Neural progenitor cell (in vitro differentiated cells): ENCODE results near the gene SYTL2. TPM values are rescaled to one million over a fixed set of nuclear protein-coding genes. Genes with fewer than 3 reads are reported as not detected.
A peak's percentile ranks its signal among the peaks of the same experiment; 100 is the strongest.

Experiments
- DNase-seq: peaks from one replicate; pipeline ENCODE4 v3.0.0-alpha.2; 2016; ENCODE audit warnings: low spot score
- H2AFZ ChIP-seq: fragments of 200-600 bp; sonication (generic); replicated peaks from 2 replicates; pipeline ENCODE4 v1.6.1; 2016; ENCODE audit warnings: antibody characterized with exemption
- H3F3A ChIP-seq: fragments of 200-600 bp; sonication (generic); 2 replicates; pipeline ENCODE4 v1.6.1; 2016; ENCODE audit warnings: antibody characterized with exemption, low read depth
- H3K27ac ChIP-seq: fragments of 200-600 bp; sonication (generic); 2 replicates; pipeline ENCODE4 v1.5.1; 2016; ENCODE audit warnings: mild to moderate bottlenecking
- H3K27me3 ChIP-seq: fragments of 200-600 bp; sonication (generic); 2 replicates; pipeline ENCODE4 v1.6.1; 2016; ENCODE audit warnings: mild to moderate bottlenecking, moderate library complexity
- H3K36me3 ChIP-seq: fragments of 200-600 bp; sonication (generic); 2 replicates; pipeline ENCODE4 v1.5.1; 2016
- H3K4me1 ChIP-seq: fragments of 200-600 bp; sonication (generic); 2 replicates; pipeline ENCODE4 v1.6.1; 2016; ENCODE audit warnings: mixed run types
- H3K4me2 ChIP-seq: fragments of 200-600 bp; sonication (generic); 2 replicates; pipeline ENCODE4 v1.6.1; 2016
- H3K4me3 ChIP-seq: fragments of 200-600 bp; sonication (generic); 2 replicates; pipeline ENCODE4 v1.5.1; 2016
- H3K79me2 ChIP-seq: fragments of 200-600 bp; sonication (generic); 2 replicates; pipeline ENCODE4 v1.6.1; 2016; ENCODE audit warnings: low read depth
- H3K9ac ChIP-seq: fragments of 200-600 bp; sonication (generic); 2 replicates; pipeline ENCODE4 v1.6.1; 2016
- H3K9me3 ChIP-seq: fragments of 200-600 bp; sonication (generic); 2 replicates; pipeline ENCODE4 v1.5.1; 2016; ENCODE audit warnings: low read depth
- H4K20me1 ChIP-seq: fragments of 200-600 bp; sonication (generic); 2 replicates; pipeline ENCODE4 v1.6.1; 2016; ENCODE audit warnings: low read depth
- H3K27ac Mint-ChIP-seq: 3 replicates; pipeline ENCODE4 v1.8.0; 2021; ENCODE audit warnings: mixed read lengths
- H3K27me3 Mint-ChIP-seq: 2 replicates; pipeline ENCODE4 v1.8.0; 2022; ENCODE audit warnings: low read depth, mild to moderate bottlenecking, inconsistent platforms, moderate library complexity, mixed read lengths; ENCODE audit not compliant: insufficient read depth
- H3K36me3 Mint-ChIP-seq: 3 replicates; pipeline ENCODE4 v1.8.0; 2021; ENCODE audit warnings: mixed read lengths
- H3K4me1 Mint-ChIP-seq: 3 replicates; pipeline ENCODE4 v1.8.0; 2021; ENCODE audit warnings: mixed read lengths
- H3K4me3 Mint-ChIP-seq: 3 replicates; pipeline ENCODE4 v1.8.0; 2021; ENCODE audit warnings: mild to moderate bottlenecking, moderate library complexity, mixed read lengths
- H3K9me3 Mint-ChIP-seq: 3 replicates; pipeline ENCODE4 v1.8.0; 2020; ENCODE audit warnings: mixed read lengths
- CTCF ChIP-seq: fragments of 200-600 bp; sonication (generic); IDR thresholded peaks from 2 replicates; pipeline ENCODE4 v1.5.1; 2017; ENCODE audit warnings: antibody characterized with exemption, mild to moderate bottlenecking
- EZH2 ChIP-seq: fragments of 200-600 bp; sonication (generic); IDR thresholded peaks from 2 replicates; pipeline ENCODE4 v1.6.1; 2017; ENCODE audit warnings: antibody characterized with exemption, mild to moderate bottlenecking, moderate library complexity
- EZH2phosphoT487 ChIP-seq: fragments of 200-600 bp; sonication (generic); IDR thresholded peaks from 2 replicates; pipeline ENCODE4 v1.6.1; 2017; ENCODE audit warnings: antibody characterized with exemption
- total RNA-seq: library from RNA; depleted of rRNA; stranded (reverse); fragments of >200 nt; gene quantifications from 2 replicates; pipeline ENCODE4 v1.2.3, GENCODE V29; 2015; ENCODE audit warnings: low replicate concordance

Gene SYTL2
- total RNA-seq, 1 donor from 2014 or later, result 34.1 TPM

- no peak overlapping the region for H3K27ac ChIP-seq
Measured at GRCh38 chr11:85828640-85828978, 17.7 kb upstream of the SYTL2 start.

GRCh38 chr11:85827748-85828639 lies 17.1 kb upstream of the SYTL2 start:
- H3K27ac Mint-ChIP-seq, result no peak overlapping the region
- H3K4me2 ChIP-seq, result no peak overlapping the region
- H3K9ac ChIP-seq, result no peak overlapping the region
- TF ChIP-seq EZH2phosphoT487, result no peak
- TF ChIP-seq EZH2, result no peak
- TF ChIP-seq CTCF, result no peak
- no peak for DNase-seq
- no peaks in the 10 kb centered on the region for H3K4me1 ChIP-seq
- peaks cover 2% of the 10 kb centered on the region for H3K27me3 Mint-ChIP-seq
- H3K36me3 Mint-ChIP-seq, result no peaks in the 10 kb centered on the region
- no peak overlapping the region for H3K4me3 ChIP-seq
- H3K36me3 ChIP-seq, result no peaks in the 10 kb centered on the region
- H4K20me1 ChIP-seq, result no peaks in the 10 kb centered on the region
- H3K27me3 ChIP-seq, result no peaks in the 10 kb centered on the region
- H2AFZ ChIP-seq, result no peak overlapping the region
- no peaks in the 10 kb centered on the region for H3K9me3 Mint-ChIP-seq
- H3K27ac ChIP-seq, result no peak overlapping the region
- H3K4me1 Mint-ChIP-seq, result peaks cover 4% of the 10 kb centered on the region
- H3K9me3 ChIP-seq, result no peaks in the 10 kb centered on the region
- no peaks in the 10 kb centered on the region for H3K79me2 ChIP-seq
- no peak overlapping the region for H3K4me3 Mint-ChIP-seq
- no peaks in the 10 kb centered on the region for H3F3A ChIP-seq

More at GRCh38 chr11:85828640-85828978, 17.7 kb upstream of the SYTL2 start:
- no peaks in the 10 kb centered on the region for H3K9me3 Mint-ChIP-seq
- no peak overlapping the region for H3K9ac ChIP-seq
- peaks cover 4% of the 10 kb centered on the region for H3K4me1 Mint-ChIP-seq
- H3K27ac Mint-ChIP-seq, result no peak overlapping the region
- H3K4me1 ChIP-seq, result no peaks in the 10 kb centered on the region
- H3K4me2 ChIP-seq, result no peak overlapping the region
- no peak overlapping the region for H3K4me3 Mint-ChIP-seq
- no peak overlapping the region for H3K4me3 ChIP-seq
- no peaks in the 10 kb centered on the region for H3K9me3 ChIP-seq
- H3K79me2 ChIP-seq, result no peaks in the 10 kb centered on the region
- H3K27me3 Mint-ChIP-seq, result peaks cover 2% of the 10 kb centered on the region
- H3K36me3 ChIP-seq, result no peaks in the 10 kb centered on the region
- H4K20me1 ChIP-seq, result no peaks in the 10 kb centered on the region
- H2AFZ ChIP-seq, result no peak overlapping the region
- TF ChIP-seq EZH2phosphoT487, result no peak
- TF ChIP-seq CTCF, result no peak
- no peak for TF ChIP-seq EZH2
- no peak for DNase-seq
- H3K36me3 Mint-ChIP-seq, result no peaks in the 10 kb centered on the region
- no peaks in the 10 kb centered on the region for H3F3A ChIP-seq
- no peaks in the 10 kb centered on the region for H3K27me3 ChIP-seq

GRCh38 chr11:85826116-85826855 lies 15.3 kb upstream of the SYTL2 start:
- Mint-ChIP-seq H3K27ac (no peak overlapping the region), H3K36me3 (no peaks in the 10 kb centered on the region), H3K4me3 (no peak overlapping the region), H3K4me1 (peaks cover 4% of the 10 kb centered on the region), H3K27me3 (peaks cover 2% of the 10 kb centered on the region), H3K9me3 (no peaks in the 10 kb centered on the region)
- H3K4me1 ChIP-seq, result no peaks in the 10 kb centered on the region
- DNase-seq, result peak; percentile 60
- H2AFZ ChIP-seq, result no peak overlapping the region
- no peaks in the 10 kb centered on the region for H4K20me1 ChIP-seq
- H3K79me2 ChIP-seq, result no peaks in the 10 kb centered on the region
- H3F3A ChIP-seq, result no peaks in the 10 kb centered on the region
- no peaks in the 10 kb centered on the region for H3K9me3 ChIP-seq
- H3K36me3 ChIP-seq, result no peaks in the 10 kb centered on the region
- no peak overlapping the region for H3K4me3 ChIP-seq
- no peak overlapping the region for H3K27ac ChIP-seq
- H3K9ac ChIP-seq, result no peak overlapping the region
- no peaks in the 10 kb centered on the region for H3K27me3 ChIP-seq
- H3K4me2 ChIP-seq, result no peak overlapping the region
- TF ChIP-seq EZH2phosphoT487, result no peak
- TF ChIP-seq CTCF, result peak; percentile 58
